H9 (cell line): Measurements from ENCODE around the gene ZDHHC3. TPM values are rescaled to one million over a fixed set of nuclear protein-coding genes. Genes with fewer than 3 reads are reported as not detected.

Source experiments
- DNase-seq: peaks from one replicate; pipeline ENCODE4 v3.0.0-alpha.2; 2017
- H2AFZ ChIP-seq: one replicate; pipeline ENCODE4 v1.6.1; 2013; ENCODE audit warnings: mild to moderate bottlenecking, low read length, control low read depth, moderate library complexity
- H2AK5ac ChIP-seq: 2 replicates; pipeline ENCODE4 v1.6.1; 2013; ENCODE audit warnings: low read length, control low read depth, mixed read lengths; ENCODE audit not compliant: insufficient read length
- H2BK120ac ChIP-seq: one replicate; pipeline ENCODE4 v1.6.1; 2013; ENCODE audit warnings: low read depth, mild to moderate bottlenecking, low read length, control low read depth, inconsistent platforms; ENCODE audit not compliant: poor library complexity, severe bottlenecking
- H2BK12ac ChIP-seq: 2 replicates; pipeline ENCODE4 v1.6.1; 2013; ENCODE audit warnings: low read length, control low read depth, mixed read lengths, low read depth; ENCODE audit not compliant: insufficient read length
- H2BK15ac ChIP-seq: 2 replicates; pipeline ENCODE4 v1.6.1; 2013; ENCODE audit warnings: low read depth, low read length, control low read depth
- H2BK20ac ChIP-seq: one replicate; pipeline ENCODE4 v1.6.1; 2013; ENCODE audit warnings: low read depth, mild to moderate bottlenecking, low read length, control low read depth, inconsistent platforms; ENCODE audit not compliant: poor library complexity, severe bottlenecking
- H2BK5ac ChIP-seq: 2 replicates; pipeline ENCODE4 v1.6.1; 2013; ENCODE audit warnings: low read length, control low read depth, mixed read lengths; ENCODE audit not compliant: insufficient read length
- H3K14ac ChIP-seq: 2 replicates; pipeline ENCODE4 v1.6.1; 2013; ENCODE audit warnings: low read length, control low read depth; ENCODE audit not compliant: insufficient read depth
- H3K18ac ChIP-seq: 2 replicates; pipeline ENCODE4 v1.6.1; 2013; ENCODE audit warnings: low read depth, mild to moderate bottlenecking, mixed read lengths, low read length, control low read depth; ENCODE audit not compliant: insufficient read length
- H3K23ac ChIP-seq: 2 replicates; pipeline ENCODE4 v1.6.1; 2013; ENCODE audit warnings: low read length, control low read depth, mixed read lengths, low read depth; ENCODE audit not compliant: insufficient read length
- H3K23me2 ChIP-seq: 2 replicates; pipeline ENCODE4 v1.6.1; 2013; ENCODE audit warnings: low read depth, mild to moderate bottlenecking, mixed read lengths, low read length, control low read depth; ENCODE audit not compliant: insufficient read length, poor library complexity, severe bottlenecking
- H3K27ac ChIP-seq: 2 replicates; pipeline ENCODE4 v1.5.1; 2013; ENCODE audit warnings: low read length, control low read depth, mixed read lengths, low read depth; ENCODE audit not compliant: insufficient read length
- H3K27me3 ChIP-seq: 2 replicates; pipeline ENCODE4 v1.6.1; 2013; ENCODE audit warnings: low read length, control low read depth, inconsistent platforms; ENCODE audit not compliant: insufficient read depth
- H3K4ac ChIP-seq: 2 replicates; pipeline ENCODE4 v1.6.1; 2013; ENCODE audit warnings: low read depth, mild to moderate bottlenecking, control low read depth, inconsistent platforms, low read length, moderate library complexity
- H3K4me1 ChIP-seq: 2 replicates; pipeline ENCODE4 v1.6.1; 2013; ENCODE audit warnings: low read length, control low read depth, inconsistent platforms; ENCODE audit not compliant: insufficient read depth
- H3K4me2 ChIP-seq: 2 replicates; pipeline ENCODE4 v1.6.1; 2013; ENCODE audit warnings: low read length, control low read depth, mixed read lengths; ENCODE audit not compliant: insufficient read length, insufficient read depth
- H3K56ac ChIP-seq: 2 replicates; pipeline ENCODE4 v1.6.1; 2013; ENCODE audit warnings: low read depth, mild to moderate bottlenecking, mixed read lengths, low read length, control low read depth; ENCODE audit not compliant: insufficient read length
- H3K79me1 ChIP-seq: 2 replicates; pipeline ENCODE4 v1.6.1; 2013; ENCODE audit warnings: low read depth, mild to moderate bottlenecking, moderate library complexity, low read length, control low read depth, inconsistent platforms; ENCODE audit not compliant: insufficient read depth, poor library complexity, severe bottlenecking
- H3K79me2 ChIP-seq: 2 replicates; pipeline ENCODE4 v1.6.1; 2013; ENCODE audit warnings: low read length, control low read depth, inconsistent platforms; ENCODE audit not compliant: insufficient read depth
- H3K9ac ChIP-seq: 2 replicates; pipeline ENCODE4 v1.6.1; 2013; ENCODE audit warnings: low read length, control low read depth, mixed read lengths; ENCODE audit not compliant: insufficient read length; ENCODE audit errors: extremely low read depth
- H3K9me3 ChIP-seq: one replicate; pipeline ENCODE4 v1.6.1; 2013; ENCODE audit warnings: low read depth, low read length, inconsistent platforms; ENCODE audit not compliant: control insufficient read depth
- H3T11ph ChIP-seq: one replicate; pipeline ENCODE4 v1.6.1; 2013; ENCODE audit warnings: mild to moderate bottlenecking, low read length, control low read depth, inconsistent platforms
- H4K20me1 ChIP-seq: one replicate; pipeline ENCODE4 v1.6.1; 2013; ENCODE audit not compliant: control insufficient read depth, insufficient read length, insufficient read depth
- H4K5ac ChIP-seq: 2 replicates; pipeline ENCODE4 v1.6.1; 2013; ENCODE audit warnings: low read depth, mild to moderate bottlenecking, mixed read lengths, low read length, control low read depth; ENCODE audit not compliant: insufficient read length
- H4K8ac ChIP-seq: replicated peaks from 2 replicates; pipeline ENCODE4 v1.6.1; 2013; ENCODE audit warnings: low read length, control low read depth, mixed read lengths, low read depth; ENCODE audit not compliant: insufficient read length
- H4K91ac ChIP-seq: 2 replicates; pipeline ENCODE4 v1.6.1; 2013; ENCODE audit warnings: low read depth, mild to moderate bottlenecking, moderate library complexity, mixed read lengths, low read length, control low read depth; ENCODE audit not compliant: insufficient read length
- H3K27ac Mint-ChIP-seq, 3 experiments: 2 replicates in 2 of 3; 3 replicates in 1 of 3; pipeline ENCODE4 v1.8.0; 2020 to 2021; ENCODE audit warnings: mixed read lengths in 3 of 3, mild to moderate bottlenecking in 1 of 3, moderate library complexity in 1 of 3
- H3K27me3 Mint-ChIP-seq: 2 replicates; pipeline ENCODE4 v1.8.0; 2021; ENCODE audit warnings: low read depth, mild to moderate bottlenecking, moderate library complexity, mixed read lengths
- H3K36me3 Mint-ChIP-seq, 3 experiments: 2 replicates in 2 of 3; 3 replicates in 1 of 3; pipeline ENCODE4 v1.8.0; 2020 to 2021; ENCODE audit warnings: low read depth in 3 of 3, mixed read lengths in 3 of 3; ENCODE audit not compliant: insufficient read depth in 1 of 3
- H3K4me1 Mint-ChIP-seq, 2 experiments: 2 replicates each; pipeline ENCODE4 v1.8.0; 2020; ENCODE audit warnings: mixed read lengths in 2 of 2
- H3K4me3 Mint-ChIP-seq, 2 experiments: 2 replicates in 1 of 2; 3 replicates in 1 of 2; pipeline ENCODE4 v1.8.0; 2020 to 2021; ENCODE audit warnings: mild to moderate bottlenecking in 2 of 2, mixed read lengths in 2 of 2, moderate library complexity in 1 of 2
- H3K9me3 Mint-ChIP-seq, 2 experiments: 2 replicates in 1 of 2; 3 replicates in 1 of 2; pipeline ENCODE4 v1.8.0; 2020; ENCODE audit warnings: mild to moderate bottlenecking in 2 of 2, mixed read lengths in 2 of 2, moderate library complexity in 1 of 2
- CTCF ChIP-seq: fragments of 200-600 bp; sonication (generic); conservative IDR thresholded peaks from 3 replicates; pipeline ENCODE4 v1.8.0; 2021; ENCODE audit warnings: antibody characterized with exemption, mild to moderate bottlenecking
- WGBS: extraction: QIAGEN DNeasy Blood & Tissue Kit; methylation state at CpG from one replicate; pipeline ENCODE4 v1.1.7; 2013; ENCODE audit warnings: missing lambda C conversion rate, low lambda C conversion rate, mixed read lengths; ENCODE audit not compliant: insufficient read length; ENCODE audit errors: extremely low coverage; 5-methylcytosine and 5-hydroxymethylcytosine counted together
- total RNA-seq: library from RNA; stranded (reverse); gene quantifications from 2 replicates; pipeline ENCODE4 v1.2.1, GENCODE V29; 2021

Gene ZDHHC3
- total RNA-seq, 1 experiment from 2014 or later = 71.3 TPM

- no peak overlapping the region for H4K5ac ChIP-seq
- H3K9me3 Mint-ChIP-seq = no peaks in the 10 kb centered on the region
- H4K91ac ChIP-seq = no peak overlapping the region
- no peak overlapping the region for H3K27ac Mint-ChIP-seq
- H3K9ac ChIP-seq = no peak overlapping the region
- no peaks in the 10 kb centered on the region for H4K20me1 ChIP-seq
- no peak overlapping the region for H2BK12ac ChIP-seq
- H2BK15ac ChIP-seq = no peak overlapping the region
- no peak overlapping the region for H2BK120ac ChIP-seq
- H3K4ac ChIP-seq = no peak overlapping the region
- no peak overlapping the region for H3K4me2 ChIP-seq
- H3K23ac ChIP-seq = no peak overlapping the region
- no peak overlapping the region for H2BK20ac ChIP-seq
- no CpG with 5 or more reads among the region's 4 CpGs for WGBS
- no peak for TF ChIP-seq CTCF
- no peak for DNase-seq
- no peaks in the 10 kb centered on the region for H3K27me3 Mint-ChIP-seq
- no peak overlapping the region for H3T11ph ChIP-seq
- H3K79me1 ChIP-seq = no peaks in the 10 kb centered on the region
- peaks cover 8 to 13% of the 10 kb centered on the region in 2 experiments for H3K4me1 Mint-ChIP-seq
- H3K9me3 ChIP-seq = no peaks in the 10 kb centered on the region
- no peak overlapping the region for H3K4me3 Mint-ChIP-seq
- H3K4me1 ChIP-seq = no peaks in the 10 kb centered on the region; the same call in 1 of the 2 replicates
- H3K79me2 ChIP-seq = peaks cover 2% of the 10 kb centered on the region; the same call in 1 of the 2 replicates
- H3K14ac ChIP-seq = no peak overlapping the region
- H3K23me2 ChIP-seq = no peaks in the 10 kb centered on the region
- H2AK5ac ChIP-seq = no peak overlapping the region
- H4K8ac ChIP-seq = no peak overlapping the region
- H3K27ac ChIP-seq = no peak overlapping the region
- H3K56ac ChIP-seq = no peak overlapping the region
- H3K27me3 ChIP-seq = no peaks in the 10 kb centered on the region
- H2BK5ac ChIP-seq = no peak overlapping the region
- peaks cover 2 to 14% (median 12%) of the 10 kb centered on the region in 3 experiments; a peak in 5 of 7 replicates for H3K36me3 Mint-ChIP-seq
- H2AFZ ChIP-seq = no peak overlapping the region
- no peak overlapping the region for H3K18ac ChIP-seq
These were observed 18.0 kb downstream of the ZDHHC3 start for GRCh38 chr3:44957986-44958385.
